Measurements from ENCODE around the gene RPS6KC1. TPM values are rescaled to one million over a fixed set of nuclear protein-coding genes. Genes with fewer than 3 reads are reported as not detected.
A peak's percentile ranks its signal among the peaks of the same experiment; 100 is the strongest.

Gene RPS6KC1
- total and polyA plus RNA-seq, 9 of the 15 experiments (the other 6 are each of a cell fraction or from before 2014, with no cell fraction given), result 4.3 to 34.6 (median 20.9) TPM

- no peak overlapping the region for H3K4me3 ChIP-seq
- H3K27ac ChIP-seq (ENCODE audit: extremely low read depth, low read depth, low read length), result no peak overlapping the region
- ChIA-PET POLR2A (interaction anchor here (0.7 to 1.7 kb wide), 2 partner anchors 14 to 23 kb away, joined by 3 to 9 read pairs; no protein-coding TSS in a partner anchor), CTCF (ENCODE audit: low intra/inter-chr PET ratio) (no interaction called here)
- no peak overlapping the region for H2AFZ ChIP-seq (ENCODE audit: low read depth, low read length)
- no peak; the same call in 2 of the 3 replicates for ATAC-seq
- H3K4me2 ChIP-seq (ENCODE audit: insufficient read depth, low read length), result no peak overlapping the region
- TF ChIP-seq STAG1 (CRISPR knock-in tag; IDR thresholded peaks at IDR 0.05; ENCODE audit: borderline replicate concordance), result no peak
- TF ChIP-seq RAD51 (IDR thresholded peaks at IDR 0.05; ENCODE audit: borderline replicate concordance, low read depth), result peak; percentile 55; the same call in 1 of the 2 replicates
- TF ChIP-seq PCBP2 (IDR thresholded peaks at IDR 0.05; ENCODE audit: low read depth, low read length, poor library complexity, severe bottlenecking), result no peak
- TF ChIP-seq USF2 (CRISPR knock-in tag; IDR thresholded peaks at IDR 0.05), result peak; percentile 81
- TF ChIP-seq MTF1 (CRISPR knock-in tag; IDR thresholded peaks at IDR 0.05; ENCODE audit: borderline replicate concordance), result no peak
- TF ChIP-seq, protein P1, sequence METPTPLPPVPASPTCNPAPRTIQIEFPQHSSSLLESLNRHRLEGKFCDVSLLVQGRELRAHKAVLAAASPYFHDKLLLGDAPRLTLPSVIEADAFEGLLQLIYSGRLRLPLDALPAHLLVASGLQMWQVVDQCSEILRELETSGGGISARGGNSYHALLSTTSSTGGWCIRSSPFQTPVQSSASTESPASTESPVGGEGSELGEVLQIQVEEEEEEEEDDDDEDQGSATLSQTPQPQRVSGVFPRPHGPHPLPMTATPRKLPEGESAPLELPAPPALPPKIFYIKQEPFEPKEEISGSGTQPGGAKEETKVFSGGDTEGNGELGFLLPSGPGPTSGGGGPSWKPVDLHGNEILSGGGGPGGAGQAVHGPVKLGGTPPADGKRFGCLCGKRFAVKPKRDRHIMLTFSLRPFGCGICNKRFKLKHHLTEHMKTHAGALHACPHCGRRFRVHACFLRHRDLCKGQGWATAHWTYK (CRISPR knock-in tag; IDR thresholded peaks at IDR 0.05), result no peak
- TF ChIP-seq NFYB (IDR thresholded peaks at IDR 0.05; ENCODE audit: extremely low read depth, insufficient read length), result peak; percentile 4
- TF ChIP-seq KAT2B (IDR thresholded peaks at IDR 0.05; ENCODE audit: low read depth, low read length), result no peak
- TF ChIP-seq, protein P2, sequence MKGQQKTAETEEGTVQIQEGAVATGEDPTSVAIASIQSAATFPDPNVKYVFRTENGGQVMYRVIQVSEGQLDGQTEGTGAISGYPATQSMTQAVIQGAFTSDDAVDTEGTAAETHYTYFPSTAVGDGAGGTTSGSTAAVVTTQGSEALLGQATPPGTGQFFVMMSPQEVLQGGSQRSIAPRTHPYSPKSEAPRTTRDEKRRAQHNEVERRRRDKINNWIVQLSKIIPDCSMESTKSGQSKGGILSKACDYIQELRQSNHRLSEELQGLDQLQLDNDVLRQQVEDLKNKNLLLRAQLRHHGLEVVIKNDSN (CRISPR knock-in tag; IDR thresholded peaks at IDR 0.05), result peak; percentile 77
- no peaks in the 10 kb centered on the region for H3K9me1 ChIP-seq (ENCODE audit: control insufficient read depth, insufficient read depth, low read length)
- H3K9me3 ChIP-seq (replicated peaks; ENCODE audit: control insufficient read depth, insufficient read depth, low read depth, low read length), result no peaks in the 10 kb centered on the region
- no peaks in the 10 kb centered on the region for H3K27me3 ChIP-seq (ENCODE audit: control insufficient read depth in 2 of 2, insufficient read depth in 2 of 2, low read length in 2 of 2)
- H3K4me1 ChIP-seq (replicated peaks in 1 of 2; ENCODE audit: control insufficient read depth in 2 of 2, insufficient read depth in 2 of 2, low read length in 2 of 2), result no peaks in the 10 kb centered on the region
- H3K79me2 ChIP-seq (ENCODE audit: control insufficient read depth, insufficient read depth, low read length), result peaks cover 15% of the 10 kb centered on the region; the same call in 2 of the 3 replicates
- intact Hi-C loops (cut with micrococcal nuclease) (no loop called here), in situ Hi-C loops (cut with MboI) (no loop called here)
- no TSS peak for BruUV-seq (replicated peaks)
- no peak for FAIRE-seq
- peaks cover 13% of the 10 kb centered on the region for H3K36me3 ChIP-seq (ENCODE audit: control insufficient read depth, insufficient read depth, low read length)
- no peak overlapping the region for H3K9ac ChIP-seq (ENCODE audit: insufficient read depth in 1 of 2, low read depth in 2 of 2, low read length in 2 of 2)
- no peaks in the 10 kb centered on the region for H4K20me1 ChIP-seq (replicated peaks; ENCODE audit: control insufficient read depth, insufficient read depth, low read length)
- peak in 2 of 4 experiments; percentile 43 to 48 for DNase-seq (ENCODE audit: extremely low read depth in 1 of 4, low spot score in 3 of 4)
- 95% methylated on average over 1 of the region's 1 CpG for WGBS (ENCODE audit: insufficient coverage, low coverage, missing lambda C conversion rate)
These were observed 55.3 kb downstream of the RPS6KC1 start for GRCh38 chr1:213106298-213106697.

All from K562 (cell line).